ENCODE results near the gene TCP11L1.

DNA sequence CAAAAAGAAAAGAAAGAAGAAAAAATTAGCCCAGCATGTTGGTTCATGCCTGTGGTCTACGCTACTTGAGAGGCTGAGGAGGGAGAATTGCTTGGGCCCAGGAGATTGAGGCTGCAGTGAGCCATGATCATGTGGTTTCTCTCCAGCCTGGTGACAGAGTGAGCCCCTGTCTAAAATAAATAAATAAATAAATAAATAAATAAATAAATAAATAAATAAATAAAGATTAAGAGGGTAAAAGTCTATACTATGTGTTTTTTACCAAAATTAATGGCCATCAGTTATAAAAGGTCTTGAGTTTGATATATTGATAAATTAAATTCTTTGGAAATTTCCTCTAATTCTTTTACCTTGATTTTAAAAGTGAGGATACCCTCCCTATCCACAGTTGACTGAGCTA, 48.9 kb upstream of the TCP11L1 start:
- TF ChIP-seq POLR2A (IDR thresholded peaks at IDR 0.05) (no peak), CTCF (IDR thresholded peaks at IDR 0.05) (no peak)

Data from vagina (tissue), 2 donors.